T-cell (primary cell): ENCODE measurements around the gene NXPE2. TPM values are rescaled to one million over a fixed set of nuclear protein-coding genes. Genes with fewer than 3 reads are reported as not detected.
"Not testable (repeated sequence)": the region's sequence is repeated elsewhere in the genome, so short reads cannot be mapped to it uniquely, and the experiment has no call there.

Experiments
- ATAC-seq, 4 experiments: fragments of 200-7000 bp in 3 of 4; fragments of 150-1000 bp in 1 of 4; cut with Tn5 transposase; replicated peaks in 1 of 4; 1 replicate in 3 of 4; 2 replicates in 1 of 4; pipeline ENCODE4 v1.10.0; 2021; ENCODE audit warnings: moderate library complexity in 3 of 4, mild to moderate bottlenecking in 2 of 4, moderate number of reproducible peaks in 1 of 4
- CTCF ChIA-PET, 2 donors: fragments of 300-600 bp; sonication (Branson Sonifier 250); formaldehyde crosslinking; loops; one replicate each; lab custom pipeline; 2022; ENCODE audit warnings: antibody characterized with exemption in 2 of 2; lab: Charles Lee
- POLR2A ChIA-PET, 2 donors: fragments of 300-600 bp; sonication (Branson Sonifier 250); formaldehyde crosslinking; loops; one replicate each; lab custom pipeline; 2022; ENCODE audit warnings: antibody characterized with exemption in 2 of 2; lab: Charles Lee
- DNase-seq, 35 experiments: peaks; one replicate each; pipeline versions ENCODE4 v3.0.0 to v3.0.0-alpha.2; 2013 to 2023
- H3K27ac ChIP-seq: one replicate; pipeline ENCODE4 v1.5.1; 2013; ENCODE audit warnings: low read length
- H3K27me3 ChIP-seq, 2 experiments: replicated peaks in 1 of 2; 1 replicate in 1 of 2; 2 replicates in 1 of 2; pipeline versions ENCODE4 v1.6.1 to v1.7.0; 2013; ENCODE audit warnings: low read length in 1 of 2, mixed read lengths in 1 of 2; ENCODE audit not compliant: control insufficient read depth in 2 of 2, insufficient read depth in 2 of 2; ENCODE audit errors: extremely low read depth in 1 of 2
- H3K36me3 ChIP-seq, 2 donors: 1 replicate in 1 of 2; 2 replicates in 1 of 2; pipeline versions ENCODE4 v1.6.1 to v1.7.0; 2013; ENCODE audit warnings: low read length in 1 of 2; ENCODE audit not compliant: control insufficient read depth in 2 of 2, insufficient read depth in 1 of 2; ENCODE audit errors: extremely low read depth in 1 of 2
- H3K4me1 ChIP-seq, 2 experiments: 1 replicate in 1 of 2; 2 replicates in 1 of 2; pipeline versions ENCODE4 v1.6.1 to v1.7.0; 2013; ENCODE audit warnings: low read length in 2 of 2, mixed read lengths in 1 of 2; ENCODE audit not compliant: insufficient read depth in 2 of 2, control insufficient read depth in 1 of 2; ENCODE audit errors: extremely low read depth in 1 of 2
- H3K4me3 ChIP-seq, 2 donors: 1 replicate in 1 of 2; 2 replicates in 1 of 2; pipeline versions ENCODE4 v1.5.1 to v1.7.0; 2013; ENCODE audit warnings: mild to moderate bottlenecking in 2 of 2, low read length in 1 of 2, moderate library complexity in 1 of 2; ENCODE audit not compliant: control insufficient read depth in 1 of 2; ENCODE audit errors: extremely low read depth in 1 of 2
- H3K9me3 ChIP-seq: 2 replicates; pipeline ENCODE4 v1.7.0; 2013
- H3K27ac Mint-ChIP-seq, 2 donors: one replicate each; pipeline ENCODE4 v1.8.0; 2020 to 2021; ENCODE audit warnings: mild to moderate bottlenecking in 2 of 2, mixed read lengths in 2 of 2
- H3K27me3 Mint-ChIP-seq, 2 donors: one replicate each; pipeline ENCODE4 v1.8.0; 2021 to 2022; ENCODE audit warnings: mixed read lengths in 2 of 2
- H3K36me3 Mint-ChIP-seq: one replicate; pipeline ENCODE4 v1.8.0; 2021; ENCODE audit warnings: mixed read lengths
- H3K4me1 Mint-ChIP-seq, 3 donors: one replicate each; pipeline ENCODE4 v1.8.0; 2020 to 2022; ENCODE audit warnings: mixed read lengths in 3 of 3, mild to moderate bottlenecking in 1 of 3
- H3K4me3 Mint-ChIP-seq, 3 donors: one replicate each; pipeline ENCODE4 v1.8.0; 2020 to 2022; ENCODE audit warnings: mild to moderate bottlenecking in 3 of 3, mixed read lengths in 3 of 3, moderate library complexity in 3 of 3
- H3K9me3 Mint-ChIP-seq, 3 donors: one replicate each; pipeline ENCODE4 v1.8.0; 2020 to 2022; ENCODE audit warnings: mixed read lengths in 3 of 3
- WGBS: methylation state at CpG from one replicate; pipeline ENCODE4 v1.1.5; 2013; ENCODE audit warnings: missing lambda C conversion rate; ENCODE audit not compliant: insufficient coverage; 5-methylcytosine and 5-hydroxymethylcytosine counted together
- total RNA-seq, 35 experiments: library from RNA in 6 of 35; stranded (reverse) in 6 of 35; fragments of 120-200 nt in 1 of 35; gene quantifications; one replicate each; pipeline versions ENCODE4 v1.2.1 to v1.2.4 and lab custom pipeline; 2013 to 2026

The NXPE2 gene
- total RNA-seq (under 1 TPM in 1 of 5 donors, not detected in 4; 0.18 TPM), total RNA-seq (lab: John Stamatoyannopoulos, UW) (0 to 0.20 (median 0) reads per million in 29 experiments)
- not detected for total RNA-seq (2013)

DNA sequence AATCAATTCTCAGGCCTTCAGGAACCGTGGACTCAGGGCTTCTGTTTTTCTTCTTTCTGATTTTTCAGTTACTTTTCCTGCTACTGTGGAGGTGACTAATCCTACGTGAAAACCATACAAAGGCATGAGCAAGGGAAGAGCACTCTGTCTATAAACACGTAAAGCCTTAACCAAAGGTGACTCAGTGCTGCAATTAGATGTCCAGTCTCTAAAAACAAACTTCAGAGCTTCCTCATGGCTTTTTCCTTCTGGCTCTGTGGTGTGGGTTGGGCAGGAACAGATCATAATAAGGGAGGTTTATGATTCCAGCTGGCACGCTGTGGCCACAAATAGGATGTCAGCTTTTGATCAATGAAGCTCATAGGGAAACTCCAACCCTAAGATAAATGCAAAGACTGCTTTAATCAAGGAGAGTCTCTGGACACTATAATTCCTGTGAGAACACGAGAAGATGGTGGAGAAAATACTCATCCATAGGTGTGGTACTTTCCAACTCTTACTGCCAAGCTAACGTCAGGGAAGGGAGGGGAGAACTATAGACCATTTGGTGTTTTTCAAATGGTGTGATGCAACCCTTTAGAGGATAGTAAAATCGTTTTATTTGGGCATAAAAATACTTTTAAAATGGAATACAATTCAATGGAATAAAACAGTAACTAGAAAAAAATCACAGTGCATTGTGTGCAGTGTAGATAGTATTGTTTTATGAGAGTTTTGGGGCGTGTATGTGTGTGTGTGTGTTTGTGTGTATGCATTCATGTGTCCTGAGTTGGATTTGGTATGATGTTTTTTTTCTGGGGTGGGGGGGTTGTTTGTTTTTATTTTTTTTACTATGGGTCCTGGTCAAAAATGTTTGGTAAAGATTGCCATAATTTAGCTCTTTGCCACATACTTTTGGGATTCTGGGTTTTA, at the start of gene NXPE2:
TSS of gene NXPE2 (plus strand) at position 403 of the 912 bp plus-strand sequence. CDS start at position 452, 49 bp downstream.
- no peak within 1 kb of the TSS for H3K27ac Mint-ChIP-seq
- WGBS: 72% methylated on average over 3 of the region's 8 CpGs
- H3K36me3 Mint-ChIP-seq: no peaks in the 10 kb centered on the region
- H3K4me3 Mint-ChIP-seq: no peak within 1 kb of the TSS
- DNase-seq: no peak
- Histone ChIP-seq H3K4me3 (no peak within 1 kb of the TSS), H3K27ac (no peak within 1 kb of the TSS), H3K9me3 (no peaks in the 10 kb centered on the region), H3K27me3 (no peaks in the 10 kb centered on the region), H3K4me1 (no peaks in the 10 kb centered on the region), H3K36me3 (no peaks in the 10 kb centered on the region)
- H3K4me1 Mint-ChIP-seq: no peaks in the 10 kb centered on the region
- POLR2A ChIA-PET: no interaction called here
- no peaks in the 10 kb centered on the region for H3K27me3 Mint-ChIP-seq
- H3K9me3 Mint-ChIP-seq: peaks cover 0 to 3% (median 2%) of the 10 kb centered on the region in 3 donors
- CTCF ChIA-PET: no interaction called here
- no peak for ATAC-seq

DNA sequence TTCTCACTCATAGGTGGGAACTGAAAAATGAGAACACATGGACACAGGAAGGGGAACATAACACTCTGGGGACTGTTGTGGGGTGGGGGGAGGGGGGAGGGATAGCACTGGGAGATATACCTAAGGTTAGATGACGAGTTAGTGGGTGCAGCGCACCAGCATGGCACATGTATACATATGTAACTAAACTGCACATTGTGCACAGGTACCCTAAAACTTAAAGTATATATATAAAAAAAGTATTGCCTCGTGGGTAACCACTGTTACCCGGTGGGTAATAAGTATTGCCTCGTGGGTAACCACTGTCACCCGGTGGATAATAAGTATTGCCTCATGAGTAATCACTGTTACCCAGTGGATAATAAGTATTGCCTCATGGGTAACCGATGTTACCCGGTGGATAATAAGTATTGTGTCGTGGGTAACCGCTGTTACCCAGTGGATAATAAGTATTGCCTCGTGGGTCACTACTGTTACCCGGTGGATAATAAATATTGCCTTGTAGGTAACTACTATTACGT, 46.8 kb upstream of the NXPE2 start:
- H3K36me3 Mint-ChIP-seq, H3K4me1 Mint-ChIP-seq, H3K4me3 ChIP-seq, H3K4me1 ChIP-seq, H3K27me3 Mint-ChIP-seq, H3K27ac Mint-ChIP-seq, H3K4me3 Mint-ChIP-seq, H3K36me3 ChIP-seq, H3K9me3 ChIP-seq, H3K27me3 ChIP-seq, H3K27ac ChIP-seq, H3K9me3 Mint-ChIP-seq, POLR2A ChIA-PET, CTCF ChIA-PET, ATAC-seq: not testable (repeated sequence)
- 71% methylated on average over 4 of the region's 13 CpGs for WGBS
- peak in 1 of 35 experiments; percentile 3 for DNase-seq

DNA sequence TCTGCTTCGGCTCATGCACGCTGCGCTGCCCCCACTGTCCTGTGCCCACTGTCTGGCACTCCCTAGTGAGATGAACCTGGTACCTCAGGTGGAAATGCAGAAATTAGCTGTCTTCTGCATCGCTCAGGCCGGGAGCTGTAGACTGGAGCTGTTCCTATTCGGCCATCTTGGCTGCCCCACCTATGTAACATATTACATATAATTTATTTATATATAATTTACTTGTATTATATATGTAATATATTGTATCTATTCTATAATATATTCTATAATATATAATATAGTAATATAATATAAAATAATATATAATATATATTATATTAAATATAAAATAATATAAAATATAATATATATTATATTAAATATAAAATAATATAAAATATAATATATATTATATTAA, 38.9 kb upstream of the NXPE2 start:
- H3K27me3 ChIP-seq, POLR2A ChIA-PET, H3K27me3 Mint-ChIP-seq, DNase-seq, H3K4me1 Mint-ChIP-seq, H3K9me3 ChIP-seq, H3K4me3 Mint-ChIP-seq, CTCF ChIA-PET, H3K4me3 ChIP-seq, ATAC-seq, H3K4me1 ChIP-seq, H3K36me3 ChIP-seq, H3K9me3 Mint-ChIP-seq, H3K27ac ChIP-seq, H3K27ac Mint-ChIP-seq, H3K36me3 Mint-ChIP-seq: not testable (repeated sequence)
- WGBS: 96% methylated on average over 3 of the region's 6 CpGs

DNA sequence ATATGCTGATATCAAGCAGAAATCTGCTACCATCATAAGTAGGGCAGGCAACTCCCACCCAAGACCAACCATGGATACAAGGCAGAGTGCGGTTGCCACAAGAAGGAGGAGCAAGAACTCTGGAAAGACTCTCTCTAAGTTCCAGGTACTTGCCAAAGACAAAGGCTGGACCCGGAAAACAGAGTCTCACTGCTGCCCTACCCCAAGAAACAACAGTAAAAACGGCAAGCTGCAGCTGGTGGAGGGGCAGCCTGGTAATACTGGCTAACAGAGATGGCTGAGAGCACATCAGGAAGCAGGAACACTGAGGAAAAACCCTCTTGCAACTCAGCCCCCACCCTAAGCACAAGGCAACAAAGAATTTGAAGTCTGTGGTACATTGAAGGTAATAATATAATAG, 27.7 kb upstream of the NXPE2 start:
- 80% methylated on average over 2 of the region's 3 CpGs for WGBS
- H3K4me3 ChIP-seq: no peak overlapping the region

DNA sequence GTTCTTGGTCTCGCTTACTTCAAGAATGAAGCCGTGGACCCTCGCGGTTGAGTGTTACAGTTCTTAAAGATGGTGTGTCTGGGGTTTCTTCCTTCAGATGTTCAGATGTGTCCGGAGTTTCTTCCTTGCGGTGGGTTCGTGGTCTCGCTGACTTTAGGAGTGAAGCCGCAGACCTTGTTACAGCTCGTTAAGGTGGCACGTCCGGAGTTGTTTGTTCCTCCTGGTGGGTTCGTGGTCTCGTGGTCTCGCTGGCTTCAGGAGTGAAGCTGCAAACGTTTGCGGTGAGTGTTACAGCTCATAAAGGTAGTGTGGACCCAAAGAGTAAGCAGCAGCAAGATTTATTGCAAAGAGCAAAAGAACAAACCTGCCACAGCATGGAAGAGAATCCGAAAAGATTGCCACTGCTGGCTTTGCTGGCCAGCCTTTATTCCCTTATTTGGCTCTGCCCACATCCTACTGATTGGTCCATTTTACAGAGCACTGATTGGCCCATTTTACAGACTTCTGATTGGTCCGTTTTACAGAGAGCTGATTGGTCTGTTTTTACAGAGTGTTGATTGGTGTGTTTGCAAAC, 27.1 kb upstream of the NXPE2 start:
- H3K4me3 ChIP-seq: no peak overlapping the region
- H3K4me1 ChIP-seq: no peaks in the 10 kb centered on the region
- peaks cover 0 to 3% (median 2%) of the 10 kb centered on the region in 3 donors for H3K9me3 Mint-ChIP-seq
- no peak overlapping the region for H3K4me3 Mint-ChIP-seq
- POLR2A ChIA-PET: no interaction called here
- no peaks in the 10 kb centered on the region for H3K27me3 ChIP-seq
- H3K27ac ChIP-seq: no peak overlapping the region
- no peaks in the 10 kb centered on the region for H3K4me1 Mint-ChIP-seq
- no peaks in the 10 kb centered on the region for H3K36me3 ChIP-seq
- H3K9me3 ChIP-seq: no peaks in the 10 kb centered on the region
- CTCF ChIA-PET: no interaction called here
- H3K36me3 Mint-ChIP-seq: no peaks in the 10 kb centered on the region
- peaks cover 7 to 11% of the 10 kb centered on the region in 2 donors for H3K27me3 Mint-ChIP-seq
- WGBS: 91% methylated on average over 18 of the region's 19 CpGs
- no peak for ATAC-seq
- H3K27ac Mint-ChIP-seq: no peak overlapping the region
- DNase-seq: no peak

More for the DNA sequence above, 27.7 kb upstream of the NXPE2 start:
- H3K36me3 Mint-ChIP-seq: no peaks in the 10 kb centered on the region
- peaks cover 4 to 6% of the 10 kb centered on the region in 2 donors for H3K27me3 Mint-ChIP-seq
- Histone ChIP-seq H3K27ac (no peak overlapping the region), H3K36me3 (no peaks in the 10 kb centered on the region), H3K9me3 (no peaks in the 10 kb centered on the region), H3K27me3 (no peaks in the 10 kb centered on the region), H3K4me1 (no peaks in the 10 kb centered on the region)
- no peak for DNase-seq
- CTCF ChIA-PET: no interaction called here
- no peak overlapping the region for H3K27ac Mint-ChIP-seq
- peaks cover 0 to 3% (median 2%) of the 10 kb centered on the region in 3 donors for H3K9me3 Mint-ChIP-seq
- no peaks in the 10 kb centered on the region for H3K4me1 Mint-ChIP-seq
- POLR2A ChIA-PET: interaction anchor here in 1 of 2 donors (0.7 kb wide), 1 partner anchor 166 kb away, joined by 4 read pairs; no protein-coding TSS in a partner anchor
- ATAC-seq: no peak
- H3K4me3 Mint-ChIP-seq: no peak overlapping the region

DNA sequence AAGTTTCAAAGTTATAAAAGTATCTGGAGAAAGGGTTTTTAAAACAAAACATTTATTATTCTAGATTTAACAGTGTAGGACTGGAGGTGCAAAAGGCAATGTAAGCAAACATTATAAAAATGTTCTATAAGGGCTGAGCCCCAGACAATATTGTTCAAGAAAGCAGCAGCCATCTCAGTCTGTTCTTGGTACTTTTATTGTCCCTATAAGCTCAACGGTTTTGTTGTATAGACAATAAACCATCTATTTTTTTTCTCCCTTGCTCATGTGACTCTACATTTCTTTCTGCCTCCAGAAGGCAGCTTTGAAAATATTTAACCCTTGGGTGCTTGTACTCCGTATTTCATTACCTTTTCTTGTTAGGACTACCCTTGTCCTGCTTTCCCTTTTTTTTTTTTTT, 25.2 kb upstream of the NXPE2 start:
- Mint-ChIP-seq H3K4me3 (no peak overlapping the region), H3K36me3 (no peaks in the 10 kb centered on the region), H3K4me1 (no peaks in the 10 kb centered on the region), H3K27me3 (peaks cover 7 to 9% of the 10 kb centered on the region in 2 donors), H3K27ac (no peak overlapping the region), H3K9me3 (peaks cover 0 to 3% (median 0%) of the 10 kb centered on the region in 3 donors)
- H3K9me3 ChIP-seq: no peaks in the 10 kb centered on the region
- no peaks in the 10 kb centered on the region for H3K36me3 ChIP-seq
- 55% methylated on average over 2 of the region's 2 CpGs for WGBS
- H3K27me3 ChIP-seq: no peaks in the 10 kb centered on the region
- H3K4me3 ChIP-seq: no peak overlapping the region
- DNase-seq (no peak), ATAC-seq (no peak)
- no peak overlapping the region for H3K27ac ChIP-seq
- no peaks in the 10 kb centered on the region for H3K4me1 ChIP-seq
- CTCF ChIA-PET: no interaction called here
- POLR2A ChIA-PET: no interaction called here
